GM19023 (cell line): ENCODE results near the gene MKNK2.
A peak's percentile ranks its signal among the peaks of the same experiment; 100 is the strongest.
"Not testable (repeated sequence)": the region's sequence is repeated elsewhere in the genome, so short reads cannot be mapped to it uniquely, and the experiment has no call there.

Experiments used
- ATAC-seq: cut with Tn5 transposase; IDR thresholded peaks from one replicate; pipeline ENCODE4 v1.9.1; 2021; ENCODE audit warnings: mild to moderate bottlenecking, moderate library complexity; ENCODE audit not compliant: unreplicated experiment

The MKNK2 gene

GRCh38 chr19:2050991-2051772, at the start of gene MKNK2:
Gene MKNK2, minus strand, starts transcription at chr19:2051244. Its CDS starts 393 bp downstream, at chr19:2050851.
- peak; percentile 52 for ATAC-seq

GRCh38 chr19:2100719-2101061, 49.6 kb upstream of the MKNK2 start:
- no peak for ATAC-seq

GRCh38 chr19:2099937-2100718, 49.1 kb upstream of the MKNK2 start:
- ATAC-seq: no peak

GRCh38 chr19:2099054-2099501, 48.0 kb upstream of the MKNK2 start:
- no peak for ATAC-seq

- ATAC-seq: no peak
Observed at GRCh38 chr19:2097886-2098327, 46.9 kb upstream of the MKNK2 start.

- no peak for ATAC-seq
Observed at GRCh38 chr19:2097203-2097885, 46.3 kb upstream of the MKNK2 start.

- peak; percentile 65 for ATAC-seq
Observed at GRCh38 chr19:2096480-2097202, 45.6 kb upstream of the MKNK2 start, which contains the start of gene IZUMO4. Gene IZUMO4, plus strand, starts transcription at chr19:2096915. Its CDS starts 31 bp downstream, at chr19:2096946.

- no peak for ATAC-seq
Observed at GRCh38 chr19:2096034-2096479, 45.0 kb upstream of the MKNK2 start, which contains the start of gene MOB3A. Gene MOB3A, minus strand, starts transcription at chr19:2096326. Its CDS starts 17,766 bp downstream, at chr19:2078560.

- ATAC-seq: not testable (repeated sequence)
Observed at GRCh38 chr19:2091926-2092525, 41.0 kb upstream of the MKNK2 start.

GRCh38 chr19:2089727-2090053, 38.6 kb upstream of the MKNK2 start:
- ATAC-seq: no peak

GRCh38 chr19:2089001-2089711, 38.1 kb upstream of the MKNK2 start:
- no peak for ATAC-seq

GRCh38 chr19:2087621-2088100, 36.6 kb upstream of the MKNK2 start:
- ATAC-seq: no peak

- not testable (repeated sequence) for ATAC-seq
Observed at GRCh38 chr19:2086695-2087620, 35.9 kb upstream of the MKNK2 start.

GRCh38 chr19:2084993-2085720, 34.1 kb upstream of the MKNK2 start:
- no peak for ATAC-seq

GRCh38 chr19:2083174-2083854, 32.3 kb upstream of the MKNK2 start:
- no peak for ATAC-seq

GRCh38 chr19:2081873-2082810, 31.1 kb upstream of the MKNK2 start:
- no peak for ATAC-seq
